Panc1 (cell line): ENCODE data around the gene JOSD2. TPM values are rescaled to one million over a fixed set of nuclear protein-coding genes. Genes with fewer than 3 reads are reported as not detected.

Experiments
- ATAC-seq: fragments of 200-7000 bp; cut with Tn5 transposase; 2 replicates; pipeline ENCODE4 v1.9.1; 2020; ENCODE audit warnings: mild to moderate bottlenecking, moderate library complexity
- BruUV-seq: library from RNA; stranded (reverse); fragments of 400-500 nt; replicated peaks from 2 replicates; lab custom pipeline; 2021; lab: Mats Ljungman, UMichigan
- CTCF ChIA-PET: fragments of 300-600 bp; sonication (Branson Sonifier 250); formaldehyde crosslinking; loops from one replicate; lab custom pipeline; 2022; ENCODE audit warnings: antibody characterized with exemption; lab: Charles Lee
- POLR2A ChIA-PET: fragments of 300-600 bp; sonication (Branson Sonifier 250); formaldehyde crosslinking; loops from one replicate; lab custom pipeline; 2022; ENCODE audit warnings: antibody characterized with exemption; lab: Charles Lee
- DNase-seq: peaks from one replicate; pipeline ENCODE4 v3.0.0-alpha.2; 2010; ENCODE audit warnings: low read depth, low spot score
- H3K27ac ChIP-seq: 2 replicates; pipeline ENCODE4 v1.5.1; 2011; ENCODE audit warnings: mild to moderate bottlenecking, low read length, inconsistent platforms
- H3K27me3 ChIP-seq: fragments of 200-500 bp; sonication (Bioruptor generic); 2 replicates; pipeline ENCODE4 v1.6.0; 2014; ENCODE audit warnings: low read length, inconsistent platforms; ENCODE audit not compliant: control insufficient read depth, insufficient read depth
- H3K36me3 ChIP-seq: fragments of 200-500 bp; sonication (Bioruptor generic); 2 replicates; pipeline ENCODE4 v1.5.1; 2014; ENCODE audit warnings: inconsistent platforms, mild to moderate bottlenecking, low read length, moderate library complexity; ENCODE audit not compliant: control insufficient read depth, insufficient read depth
- H3K4me1 ChIP-seq: 2 replicates; pipeline ENCODE4 v1.5.1; 2011; ENCODE audit warnings: inconsistent platforms, mild to moderate bottlenecking, low read length, moderate library complexity; ENCODE audit not compliant: control insufficient read depth, insufficient read depth
- H3K4me3 ChIP-seq, 2 experiments: 2 replicates each; pipeline ENCODE4 v1.5.1; 2011 to 2012; ENCODE audit warnings: low read depth in 2 of 2, low read length in 2 of 2, mild to moderate bottlenecking in 2 of 2, inconsistent platforms in 1 of 2, moderate library complexity in 1 of 2
- H3K9me3 ChIP-seq: fragments of 200-500 bp; sonication (Bioruptor generic); 2 replicates; pipeline ENCODE4 v1.5.1; 2014; ENCODE audit warnings: low read depth, mild to moderate bottlenecking, inconsistent platforms, low read length, moderate library complexity; ENCODE audit not compliant: control insufficient read depth, insufficient read depth
- CTCF ChIP-seq: fragments of 450-650 bp; IDR thresholded peaks from 2 replicates; pipeline ENCODE4 v1.5.1; 2017; ENCODE audit warnings: mild to moderate bottlenecking
- POLR2AphosphoS5 ChIP-seq: IDR thresholded peaks from 2 replicates; pipeline ENCODE4 v1.6.1; 2012; ENCODE audit warnings: mild to moderate bottlenecking, low read depth, low read length, moderate library complexity
- REST ChIP-seq, 2 experiments: IDR thresholded peaks; 2 replicates each; pipeline ENCODE4 v1.6.1; 2011 to 2012; ENCODE audit warnings: low read depth in 2 of 2, control low read depth in 1 of 2, low read length in 1 of 2, mild to moderate bottlenecking in 1 of 2, moderate library complexity in 1 of 2; ENCODE audit not compliant: insufficient read depth in 1 of 2
- SIN3A ChIP-seq: IDR thresholded peaks from 2 replicates; pipeline ENCODE4 v1.6.1; 2012; ENCODE audit warnings: low read depth, mild to moderate bottlenecking, low read length, moderate library complexity, borderline replicate concordance; ENCODE audit not compliant: insufficient read depth
- TCF7L2 ChIP-seq: IDR thresholded peaks from 2 replicates; pipeline ENCODE4 v1.6.1; 2011; ENCODE audit warnings: mild to moderate bottlenecking, low read depth, low read length, inconsistent platforms
- in situ Hi-C: cut with HindIII; loops from 2 replicates; pipeline ENCODE4 v1.10.0; 2016; ENCODE audit warnings: low sequenced_read_pairs, low pct_unique_long_range_greater_than_20kb
- intact Hi-C: fragments of 100-400 bp; cut with micrococcal nuclease; formaldehyde crosslinking; loops from one replicate; pipeline ENCODE4 v1.10.0; 2022; ENCODE audit not compliant: unreplicated experiment
- total RNA-seq: library from RNA; stranded (reverse); gene quantifications from one replicate; pipeline ENCODE4 v1.2.1, GENCODE V29; 2021; ENCODE audit not compliant: unreplicated experiment

The JOSD2 gene
- total RNA-seq, 1 experiment from 2014 or later: 51.8 TPM

GRCh38 chr19:50461066-50461875 lies 49.7 kb downstream of the JOSD2 start:
- DNase-seq (peak; percentile 54), ATAC-seq (peak; percentile 87)
- H3K4me3 ChIP-seq: no peak overlapping the region
- TF ChIP-seq SIN3A: no peak
- TF ChIP-seq REST (IDR thresholded peaks at IDR 0.05; ENCODE audit: insufficient read depth in 1 of 2, low read depth in 2 of 2, low read length in 1 of 2): no peak
- TF ChIP-seq CTCF: peak; percentile 86
- no peaks in the 10 kb centered on the region for H3K9me3 ChIP-seq
- H3K36me3 ChIP-seq: no peaks in the 10 kb centered on the region
- in situ Hi-C loops (no loop called here), intact Hi-C loops (no loop called here)
- no peaks in the 10 kb centered on the region for H3K27me3 ChIP-seq
- no peaks in the 10 kb centered on the region; the same call in none of the 2 replicates for H3K4me1 ChIP-seq
- POLR2A ChIA-PET: no interaction called here
- CTCF ChIA-PET: interaction anchor here (0.6 to 1.2 kb wide), 3 partner anchors 94 to 975 kb away, joined by 4 to 7 read pairs (median 5); no protein-coding TSS in a partner anchor
- peak overlapping the region; percentile 44; the same call in 1 of the 2 replicates for H3K27ac ChIP-seq
- no TSS peak for BruUV-seq

- BruUV-seq: no TSS peak
- peak; percentile 58 for TF ChIP-seq TCF7L2
- no peak for TF ChIP-seq SIN3A
- Histone ChIP-seq H3K36me3 (no peaks in the 10 kb centered on the region), H3K9me3 (no peaks in the 10 kb centered on the region), H3K4me1 (no peaks in the 10 kb centered on the region; the same call in none of the 2 replicates), H3K27ac (0 out of 2 replicates have a peak overlapping the region, but pooled peaks have one; percentile 24), H3K27me3 (no peaks in the 10 kb centered on the region), H3K4me3 (peak overlapping the region in 1 of 2 experiments; percentile 7; a peak in 1 of 4 replicates)
- ChIA-PET CTCF (interaction anchor here (0.5 to 1.2 kb wide), 3 partner anchors 96 to 242 kb away, joined by 3 to 7 read pairs (median 3); no protein-coding TSS in a partner anchor), POLR2A (interaction anchor here (0.6 kb wide), 2 partner anchors 50 to 78 kb away, joined by 3 to 12 read pairs; no protein-coding TSS in a partner anchor)
- no peak for DNase-seq
- ATAC-seq: peak; percentile 79
- in situ Hi-C loops: no loop called here
- intact Hi-C loops: no loop called here
These were observed 50.7 kb downstream of the JOSD2 start for GRCh38 chr19:50460161-50460765.

- ChIA-PET POLR2A (no interaction called here), CTCF (no interaction called here)
- ATAC-seq (no peak), DNase-seq (no peak)
- no peak overlapping the region for H3K4me3 ChIP-seq
- no peak overlapping the region for H3K27ac ChIP-seq
- no peaks in the 10 kb centered on the region for H3K9me3 ChIP-seq
- BruUV-seq: no TSS peak
- H3K27me3 ChIP-seq: no peaks in the 10 kb centered on the region
- no peak for TF ChIP-seq REST (IDR thresholded peaks at IDR 0.05; ENCODE audit: insufficient read depth in 1 of 2, low read depth in 2 of 2, low read length in 1 of 2)
- TF ChIP-seq POLR2AphosphoS5: no peak
- TF ChIP-seq TCF7L2: no peak
- no peak for TF ChIP-seq CTCF
- TF ChIP-seq SIN3A: no peak
- in situ Hi-C loops (no loop called here), intact Hi-C loops (no loop called here)
- H3K36me3 ChIP-seq: no peaks in the 10 kb centered on the region
- H3K4me1 ChIP-seq: no peaks in the 10 kb centered on the region; the same call in none of the 2 replicates
These were observed 51.4 kb downstream of the JOSD2 start for GRCh38 chr19:50459638-50460037.
